Stimulated activated CD4-positive, alpha-beta T cell treated with anti-CD3 and anti-CD28 coated beads, Interleukin-1b, Interleukin-23, amount 100 ng/mL, for 48 hours (primary cell): Measurements from ENCODE around the gene MEIOC.
"Not testable (repeated sequence)": the region's sequence is repeated elsewhere in the genome, so short reads cannot be mapped to it uniquely, and the experiment has no call there.

Source experiments
- DNase-seq: peaks from one replicate; pipeline ENCODE4 v3.0.0-alpha.2; 2020

Gene MEIOC

GRCh38 chr17:44648963-44649362, 7.3 kb upstream of the MEIOC start:
- DNase-seq = no peak

GRCh38 chr17:44651228-44651627, 5.0 kb upstream of the MEIOC start:
- no peak for DNase-seq

- no peak for DNase-seq
Observed at GRCh38 chr17:44652727-44653126, 3.5 kb upstream of the MEIOC start.

GRCh38 chr17:44653384-44653783, 2.9 kb upstream of the MEIOC start:
- DNase-seq = no peak

- DNase-seq = no peak
Observed at GRCh38 chr17:44653954-44654353, 2.3 kb upstream of the MEIOC start.

- DNase-seq = no peak
Observed at GRCh38 chr17:44661835-44662234, 5.6 kb downstream of the MEIOC start.

GRCh38 chr17:44663095-44663494, 6.8 kb downstream of the MEIOC start:
- DNase-seq = no peak

- no peak for DNase-seq
Observed at GRCh38 chr17:44664867-44665266, 8.6 kb downstream of the MEIOC start.

- no peak for DNase-seq
Observed at GRCh38 chr17:44666006-44666405, 9.7 kb downstream of the MEIOC start.

GRCh38 chr17:44672479-44673093, 16.3 kb downstream of the MEIOC start:
- DNase-seq = no peak

- no peak for DNase-seq
Observed at GRCh38 chr17:44673893-44674292, 17.6 kb downstream of the MEIOC start.

- no peak for DNase-seq
Observed at GRCh38 chr17:44677136-44677535, 20.9 kb downstream of the MEIOC start.

GRCh38 chr17:44683303-44683702, 27.0 kb downstream of the MEIOC start:
- DNase-seq = not testable (repeated sequence)

- DNase-seq = no peak
Observed at GRCh38 chr17:44687756-44688155, 31.5 kb downstream of the MEIOC start.

- DNase-seq = no peak
Observed at GRCh38 chr17:44688200-44688599, 31.9 kb downstream of the MEIOC start.

GRCh38 chr17:44688675-44689476, 32.6 kb downstream of the MEIOC start:
- no peak for DNase-seq

- DNase-seq = peak; percentile 94
Observed at GRCh38 chr17:44689477-44690217, 33.4 kb downstream of the MEIOC start, which contains the start of gene CCDC43. Gene CCDC43, minus strand, starts transcription at chr17:44689776. Its CDS starts 23 bp downstream, at chr17:44689753.

GRCh38 chr17:44690746-44691306, 34.6 kb downstream of the MEIOC start:
- not testable (repeated sequence) for DNase-seq

GRCh38 chr17:44693609-44694008, 37.3 kb downstream of the MEIOC start:
- no peak for DNase-seq

GRCh38 chr17:44700288-44700687, 44.0 kb downstream of the MEIOC start:
- DNase-seq = not testable (repeated sequence)

- DNase-seq = no peak
Observed at GRCh38 chr17:44707755-44708400, 51.6 kb downstream of the MEIOC start.

GRCh38 chr17:44708401-44709263, 52.4 kb downstream of the MEIOC start, which contains the start of gene DBF4B:
Gene DBF4B, plus strand, starts transcription at chr17:44708665. Its CDS starts 156 bp downstream, at chr17:44708821.
- DNase-seq = peak; percentile 83
